NK-92 (cell line): Measurements from ENCODE around the gene CAMK1D.
"Not testable (repeated sequence)": the region's sequence is repeated elsewhere in the genome, so short reads cannot be mapped to it uniquely, and the experiment has no call there.

Experiments used
- DNase-seq: peaks from one replicate; lab custom pipeline; 2025; ENCODE audit not compliant: unreplicated experiment; lab: John Stamatoyannopoulos, UW

The CAMK1D gene

DNA sequence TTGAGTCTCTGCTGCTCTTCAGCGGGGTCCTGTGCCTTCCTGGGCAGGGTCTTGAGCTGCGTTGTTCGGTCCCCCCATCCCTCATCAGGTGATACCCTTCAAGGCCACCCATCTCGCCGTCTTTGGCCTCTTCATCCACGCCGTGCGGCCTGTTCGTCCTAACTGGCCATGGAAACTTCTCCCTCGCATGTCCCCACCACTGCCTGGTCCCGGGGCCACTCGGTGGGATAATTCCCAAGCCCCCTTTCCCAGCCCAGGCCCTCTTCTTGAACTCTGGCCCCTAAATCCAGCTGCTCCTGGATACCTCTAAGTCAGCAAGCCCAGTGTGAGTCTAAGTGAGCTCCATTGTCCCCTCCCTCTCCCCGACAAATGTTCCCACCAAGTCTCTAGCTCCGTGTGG, 74.5 kb downstream of the CAMK1D start:
- DNase-seq: no peak

DNA sequence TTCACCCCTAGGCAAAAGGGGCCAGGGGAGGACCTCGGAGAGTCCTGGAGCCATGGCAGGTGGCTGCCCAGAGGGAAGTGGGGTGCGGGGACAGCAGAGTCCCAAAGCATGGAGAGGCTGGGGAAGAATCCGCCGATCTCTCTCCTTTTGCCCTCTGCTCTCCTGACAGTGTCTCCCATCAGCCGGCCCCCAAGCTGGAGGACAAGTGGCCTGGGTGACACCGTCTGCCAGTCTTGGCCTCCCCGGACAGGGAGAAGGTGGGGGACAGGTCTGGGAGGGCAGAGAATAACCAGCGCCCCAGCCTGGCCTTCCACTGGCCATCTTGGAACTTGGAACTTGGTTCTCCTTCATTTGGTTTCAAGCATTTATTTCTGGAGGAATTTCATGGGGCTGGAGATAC, 77.9 kb downstream of the CAMK1D start:
- no peak for DNase-seq

DNA sequence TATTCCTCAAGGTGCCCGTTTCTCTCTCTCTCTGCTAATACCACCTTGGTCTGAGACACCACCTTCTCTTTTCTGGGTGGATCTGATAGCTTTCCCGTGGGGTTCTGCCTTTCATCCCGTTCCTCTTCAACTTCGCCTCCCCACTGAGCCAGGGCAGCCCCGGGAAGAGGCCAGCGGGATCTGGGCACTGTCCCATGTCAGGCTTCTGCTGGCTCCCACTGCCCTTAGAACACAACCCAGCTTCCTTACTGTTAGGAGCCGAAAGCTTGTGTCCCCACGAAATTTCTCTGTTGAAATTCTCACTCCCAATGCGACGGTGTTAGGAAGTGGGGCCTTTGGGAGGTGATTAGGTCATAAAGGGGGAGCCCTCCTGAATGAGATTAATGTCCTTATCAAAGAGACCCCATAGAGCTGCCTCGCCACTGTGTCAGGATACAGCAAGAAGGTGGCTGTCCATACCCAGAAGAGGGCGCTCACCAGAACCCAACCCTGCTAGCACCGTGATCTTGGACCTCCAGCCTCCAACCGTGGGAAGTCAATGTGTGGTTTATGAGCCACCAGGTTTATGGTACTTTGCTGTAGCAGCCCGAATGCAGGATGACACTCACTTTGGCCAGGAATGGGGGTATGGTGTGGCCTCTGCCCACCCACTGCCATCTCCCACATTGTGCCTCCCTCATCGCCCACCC, 79.2 kb downstream of the CAMK1D start:
- no peak for DNase-seq

DNA sequence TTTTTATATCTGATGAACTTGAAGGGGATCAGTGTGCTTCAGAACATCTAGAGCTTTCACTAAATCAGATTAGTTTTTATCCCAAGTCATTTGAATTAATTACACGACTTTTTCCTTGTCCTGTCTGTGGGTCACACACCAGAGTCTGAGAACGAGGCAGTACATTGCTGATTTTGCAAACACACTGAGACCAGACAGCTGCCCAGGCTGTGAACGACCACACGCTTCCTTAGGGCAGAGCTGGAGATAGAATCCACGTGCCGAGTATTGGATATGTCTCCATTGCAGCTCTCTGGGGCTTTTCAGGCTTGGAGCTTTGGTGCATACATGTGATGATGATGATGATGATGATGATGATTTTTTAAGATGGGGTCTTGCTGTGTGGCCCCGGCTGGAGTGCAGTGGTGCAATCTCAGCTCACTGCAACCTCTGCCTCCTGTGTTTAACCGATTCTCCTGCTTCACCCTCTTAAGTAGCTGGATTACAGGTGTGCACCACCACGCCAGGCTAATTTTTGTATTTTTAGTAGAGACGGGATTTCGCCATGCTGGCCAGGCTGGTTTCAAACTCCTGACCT, 81.1 kb downstream of the CAMK1D start:
- no peak for DNase-seq

DNA sequence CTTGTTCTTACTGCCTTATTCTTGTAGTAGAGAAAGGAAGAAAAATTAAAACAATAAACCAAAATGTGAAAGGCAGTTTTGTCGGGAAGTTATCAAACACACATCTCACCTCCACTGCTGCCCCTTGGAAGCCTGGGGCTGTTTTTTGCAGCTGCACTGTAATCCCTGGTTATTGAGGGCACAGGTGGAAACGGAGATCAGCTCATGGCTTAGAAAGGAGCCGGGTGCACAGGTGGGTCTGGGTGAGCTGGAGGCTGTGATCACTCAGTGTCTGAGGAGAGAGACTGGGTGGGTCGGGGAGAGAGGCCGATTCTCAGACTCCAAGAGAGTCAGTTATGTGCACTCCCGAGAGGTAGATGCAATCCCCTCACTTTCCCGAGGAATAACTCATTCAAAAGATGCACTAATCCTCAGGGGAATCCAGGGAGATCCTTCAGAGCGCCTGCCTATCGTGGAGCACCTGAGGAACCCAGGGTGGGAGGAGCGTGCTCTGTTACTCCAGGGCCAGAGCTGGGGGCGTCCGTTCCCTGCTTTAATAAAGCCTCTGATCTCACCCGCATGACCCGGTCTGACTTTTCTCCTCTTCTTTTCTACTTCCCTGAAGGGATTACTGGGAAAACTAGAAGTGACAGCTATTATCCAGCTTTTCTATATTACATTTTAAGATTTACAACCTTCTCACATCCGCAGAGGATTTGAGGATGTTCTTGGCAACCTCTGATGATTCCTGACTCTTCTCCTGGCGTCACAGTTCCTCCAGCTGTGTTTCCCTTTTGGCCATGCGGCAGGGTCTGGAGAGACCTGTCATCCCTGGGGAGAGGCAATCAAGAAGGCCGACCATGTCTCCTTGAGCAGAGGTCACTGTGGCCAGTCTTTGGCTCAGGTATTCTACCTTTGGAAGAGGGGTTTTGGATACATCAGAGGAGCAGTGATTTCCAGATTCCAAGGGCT, 82.1 kb downstream of the CAMK1D start:
- DNase-seq: no peak

DNA sequence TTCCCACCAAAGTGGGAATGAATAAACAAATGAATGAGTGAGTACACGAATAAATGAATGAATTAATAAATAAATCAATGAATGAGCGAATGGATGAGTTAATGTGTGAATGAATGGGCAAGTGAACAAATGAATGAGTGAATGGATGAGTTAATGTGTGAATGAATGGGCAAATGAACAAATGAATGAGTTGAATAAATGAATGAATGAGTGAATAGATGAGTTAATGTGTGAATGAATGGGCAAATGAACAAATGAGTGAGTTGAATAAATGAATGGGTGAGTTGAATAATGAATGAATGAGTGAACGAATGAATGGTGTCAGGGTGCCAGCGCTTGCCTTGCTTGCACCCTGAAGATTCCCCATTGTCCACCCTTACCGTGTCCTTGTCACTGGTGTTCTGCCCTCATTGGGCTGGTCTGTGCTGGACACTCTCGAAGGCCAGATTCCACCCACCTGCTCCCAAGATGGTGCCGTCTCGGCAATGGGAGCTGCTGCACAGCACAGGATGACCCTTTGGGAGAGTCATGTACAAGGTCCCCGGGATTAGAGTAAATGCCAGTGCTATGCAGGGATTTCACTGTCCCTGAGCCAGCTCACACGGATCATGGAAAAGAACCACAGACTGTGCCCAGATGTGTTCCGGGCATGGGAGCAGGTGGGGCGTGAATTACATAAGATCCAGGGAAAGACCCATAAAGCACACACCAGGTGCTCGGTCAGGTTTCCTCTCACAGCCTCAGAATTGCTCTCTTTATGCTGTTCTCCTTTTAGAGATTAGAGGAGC, 83.2 kb downstream of the CAMK1D start:
- DNase-seq: no peak

DNA sequence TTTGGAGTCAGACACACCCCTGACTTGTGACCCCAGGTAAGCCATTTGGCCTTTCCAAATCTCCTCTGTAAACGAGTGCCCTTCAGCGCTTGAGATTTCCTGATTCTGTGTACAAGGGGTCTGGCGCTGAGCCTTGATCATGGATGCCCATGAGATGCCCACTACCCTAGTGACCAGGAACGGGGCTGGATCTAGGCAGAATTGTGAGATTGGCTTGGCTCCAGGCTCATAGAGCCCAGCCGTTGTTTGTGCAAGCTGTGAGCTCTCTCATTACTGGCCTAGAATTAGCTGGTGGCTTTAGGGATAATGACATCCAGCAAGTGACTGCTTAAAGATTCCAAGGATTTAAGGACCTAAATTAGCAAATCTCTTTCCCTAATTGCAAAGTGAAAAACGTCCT, 84.9 kb downstream of the CAMK1D start:
- no peak for DNase-seq

DNA sequence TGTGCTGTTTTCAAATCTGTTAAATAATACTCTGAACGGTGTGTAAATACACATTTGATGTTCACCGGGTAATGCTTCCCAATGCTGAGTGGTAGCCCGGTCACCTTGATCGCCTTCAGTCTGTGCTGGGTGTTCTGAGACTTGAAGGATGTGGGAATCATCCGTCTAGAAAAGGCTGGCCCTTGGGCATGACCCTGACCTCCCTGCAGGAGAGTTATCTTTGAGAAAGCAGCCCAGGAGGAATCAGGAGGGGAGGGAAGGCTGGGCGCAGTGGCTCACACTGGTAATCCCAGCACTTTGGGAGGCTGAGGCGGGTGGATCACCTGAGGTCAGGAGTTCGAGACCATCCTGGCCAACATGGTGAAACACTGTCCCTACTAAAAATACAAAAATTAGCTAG, 85.3 kb downstream of the CAMK1D start:
- DNase-seq: not testable (repeated sequence)

DNA sequence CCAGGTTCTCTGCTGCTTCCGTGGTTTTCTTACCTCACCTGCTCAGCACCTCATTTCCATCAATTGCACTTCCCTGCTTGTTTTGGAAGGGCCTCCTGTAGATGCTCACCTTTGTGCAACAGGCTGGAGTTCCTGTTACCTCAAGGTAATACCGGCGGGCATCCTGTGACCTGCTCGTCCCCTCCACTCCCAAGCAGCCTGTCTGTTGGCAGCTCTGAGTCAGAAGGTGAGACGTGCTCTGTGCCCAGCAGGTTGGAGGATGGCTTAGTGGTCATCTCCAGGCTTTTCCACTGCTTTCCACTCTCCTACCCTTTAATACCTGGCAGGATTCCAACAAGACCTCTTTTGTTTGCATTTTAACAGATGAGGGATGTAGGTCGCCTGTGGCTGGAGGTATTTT, 86.0 kb downstream of the CAMK1D start:
- DNase-seq: no peak

DNA sequence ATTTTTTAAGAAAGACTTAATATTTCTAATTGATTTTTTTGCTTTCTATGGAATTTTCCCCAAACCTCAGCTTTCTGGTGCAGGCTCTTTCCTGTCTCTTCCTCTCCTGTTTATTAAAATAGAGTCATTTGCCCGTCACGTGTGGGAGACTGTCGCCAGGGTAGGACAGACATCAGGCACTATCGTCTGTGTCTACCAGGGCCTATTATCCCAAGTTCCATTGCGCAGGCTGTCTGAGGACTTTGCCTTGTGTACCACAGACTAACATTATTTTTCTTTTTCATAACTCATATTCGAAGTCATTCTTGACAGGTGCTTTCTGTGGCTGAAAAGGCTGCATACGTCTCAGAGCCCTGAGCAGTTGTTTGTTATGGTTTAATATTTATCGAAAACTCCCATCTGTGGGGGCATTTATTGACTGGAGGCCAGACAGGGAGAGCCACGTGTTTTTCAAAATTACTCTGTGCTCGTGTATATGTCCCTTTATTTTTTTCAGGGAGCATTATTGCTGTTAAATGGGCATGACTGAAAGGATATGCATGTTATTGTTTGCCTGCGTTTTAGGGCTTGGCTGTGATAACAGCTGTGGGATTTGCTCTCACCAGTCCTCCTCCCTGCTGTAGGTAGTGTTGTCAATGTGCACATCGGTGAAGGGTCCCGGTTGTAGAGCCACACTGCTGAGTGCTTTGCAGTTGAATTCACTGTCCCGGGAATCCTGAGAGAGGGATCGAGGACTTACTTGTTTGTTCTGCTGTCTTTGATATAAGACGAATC, 89.8 kb downstream of the CAMK1D start:
- no peak for DNase-seq

DNA sequence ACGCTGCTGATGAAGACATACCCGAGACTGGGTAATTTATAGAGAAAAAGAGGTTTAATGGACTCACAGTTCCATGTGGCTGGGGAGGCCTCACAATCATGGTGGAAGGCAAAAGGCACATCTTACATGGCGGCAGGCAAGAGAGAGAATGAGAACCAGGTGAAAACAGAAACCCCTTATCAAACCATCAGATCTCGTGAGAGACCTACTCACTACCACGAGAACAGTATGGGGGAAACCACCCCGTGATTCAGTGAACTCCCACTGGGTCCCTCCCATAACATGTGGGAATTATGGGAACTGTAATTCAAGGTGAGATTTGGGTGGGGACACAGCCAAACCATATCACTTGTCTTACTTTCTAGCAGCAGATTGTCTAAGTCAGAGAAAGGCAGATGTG, 90.4 kb downstream of the CAMK1D start:
- not testable (repeated sequence) for DNase-seq

DNA sequence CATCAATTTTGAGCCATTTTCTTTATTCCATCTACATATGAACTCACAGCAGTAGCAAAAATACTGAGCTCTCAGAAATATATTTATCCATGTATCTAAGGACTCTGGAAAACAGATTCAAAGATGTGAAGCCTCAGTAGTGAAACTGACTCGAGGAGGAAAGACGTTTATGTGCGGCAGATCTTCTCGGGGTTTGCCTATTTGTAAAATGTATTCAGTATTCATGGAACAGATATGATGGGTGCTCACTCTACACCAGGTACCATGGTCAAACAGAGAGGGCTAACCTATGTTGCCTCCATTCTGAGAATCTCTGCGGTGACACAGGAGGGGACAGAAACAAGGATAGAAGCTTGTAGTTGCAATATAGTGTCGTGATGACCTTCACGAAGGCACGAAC, 93.7 kb downstream of the CAMK1D start:
- DNase-seq: no peak

DNA sequence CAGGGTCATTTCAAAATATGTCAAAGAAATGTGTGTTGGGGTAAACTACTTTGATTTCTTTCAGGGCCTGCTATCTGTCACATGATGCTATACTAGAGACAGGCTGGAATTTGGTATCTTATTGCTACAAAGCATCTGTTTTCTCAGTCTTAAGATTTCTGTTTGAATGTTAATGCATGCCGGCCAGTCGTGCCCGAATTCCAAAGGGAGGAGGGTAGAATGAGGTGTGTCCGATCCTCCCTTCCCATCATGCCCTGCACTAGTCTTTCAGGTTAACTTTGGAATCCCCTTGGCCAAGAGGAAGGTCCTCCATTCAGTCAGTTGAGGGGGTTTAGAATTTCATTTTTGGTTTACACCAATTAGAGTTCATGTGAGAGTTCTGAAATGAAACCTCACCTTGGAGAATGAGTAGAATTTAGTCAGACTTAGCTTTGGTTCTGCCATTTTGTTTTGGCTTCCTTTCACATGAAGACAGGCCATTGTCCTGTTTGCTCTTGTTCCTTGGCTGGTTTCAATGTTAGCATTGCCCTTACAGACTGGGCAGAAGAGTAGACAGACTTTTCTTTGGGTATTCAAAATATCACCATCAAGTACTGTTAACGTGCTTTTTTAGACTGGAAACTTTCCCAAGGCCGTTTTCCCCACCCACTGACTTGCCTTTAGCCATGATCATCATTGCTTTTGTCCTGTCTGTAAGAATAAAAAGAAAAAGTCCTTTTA, 95.8 kb downstream of the CAMK1D start:
- DNase-seq: no peak

DNA sequence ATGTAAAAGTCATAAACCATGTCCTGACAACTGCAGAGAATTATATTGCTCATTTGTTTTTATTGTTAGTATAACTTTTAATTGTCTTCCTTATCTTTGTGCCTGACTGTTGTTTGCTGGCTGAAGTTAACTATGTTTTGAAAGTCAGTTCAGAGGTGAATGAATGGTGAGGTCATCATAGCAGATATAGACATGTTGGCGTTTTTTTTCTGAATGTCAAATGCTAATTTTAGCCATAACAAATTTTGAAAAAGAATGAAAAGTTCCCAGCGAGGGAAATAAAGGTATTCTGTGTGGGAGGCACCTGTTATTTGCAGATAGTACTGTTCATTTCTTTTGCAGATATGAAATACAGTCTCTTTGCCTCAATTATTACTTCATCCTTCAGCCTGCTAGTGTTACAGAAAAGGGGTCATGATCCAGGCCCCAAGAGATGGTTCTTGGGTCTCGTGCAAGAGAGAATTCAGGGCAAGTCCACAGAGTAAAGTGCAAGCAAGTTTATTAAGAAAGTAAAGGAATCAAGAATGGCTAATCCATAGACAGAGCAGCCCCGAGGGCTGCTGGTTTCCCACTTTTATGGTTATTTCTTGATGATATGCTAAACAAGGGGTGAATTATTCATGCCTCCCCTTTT, 96.5 kb downstream of the CAMK1D start:
- DNase-seq: no peak

DNA sequence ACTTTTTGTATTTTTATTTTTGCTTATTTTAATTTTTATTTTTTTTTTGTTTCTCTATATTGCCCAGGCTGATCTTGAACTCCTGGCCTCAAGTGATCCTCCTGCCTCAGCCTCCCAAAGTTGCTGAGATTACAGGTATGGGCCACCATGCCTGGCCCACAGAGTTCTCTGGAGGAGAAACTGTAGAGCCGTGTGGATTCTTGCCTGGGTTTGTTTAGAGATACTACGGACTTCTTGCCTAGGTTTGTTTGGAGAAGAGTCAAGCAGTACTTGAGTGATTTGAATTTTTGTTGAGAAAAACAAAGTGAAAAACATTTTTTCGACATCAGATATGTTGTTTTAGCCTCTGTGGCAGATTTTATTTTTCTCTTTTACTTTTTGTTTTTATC, 99.0 kb downstream of the CAMK1D start:
- DNase-seq: no peak

DNA sequence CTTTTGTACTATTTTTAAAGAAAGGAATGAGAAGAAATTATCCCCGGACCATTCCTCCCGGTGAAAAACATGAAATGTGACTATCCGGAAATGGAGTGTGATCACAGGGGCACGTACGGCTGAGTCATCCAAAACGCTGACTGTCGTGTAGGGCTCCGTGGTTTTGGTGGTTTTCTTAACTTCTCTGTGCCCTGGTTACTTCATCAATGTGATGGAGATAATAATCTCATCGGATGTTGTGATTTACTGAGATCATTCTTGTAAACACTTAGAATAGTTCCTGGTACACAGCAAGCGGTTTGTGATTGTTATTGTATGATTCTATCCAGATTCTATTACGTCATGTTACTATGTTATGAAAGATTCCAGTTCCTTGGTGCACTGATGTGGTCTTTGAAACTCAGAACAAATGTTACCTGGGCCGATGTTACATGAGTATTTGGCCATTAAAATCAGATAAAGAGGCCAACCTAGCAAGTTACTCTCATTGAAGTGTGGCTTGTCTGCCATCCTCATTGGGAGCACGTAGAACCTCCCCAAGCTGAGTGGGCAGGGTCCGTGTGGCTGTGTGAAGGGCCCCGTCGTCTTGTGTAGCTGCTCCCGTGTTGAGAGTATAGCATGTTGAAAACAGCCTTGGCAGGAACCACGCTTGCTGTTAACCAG, 99.5 kb downstream of the CAMK1D start:
- DNase-seq: no peak

DNA sequence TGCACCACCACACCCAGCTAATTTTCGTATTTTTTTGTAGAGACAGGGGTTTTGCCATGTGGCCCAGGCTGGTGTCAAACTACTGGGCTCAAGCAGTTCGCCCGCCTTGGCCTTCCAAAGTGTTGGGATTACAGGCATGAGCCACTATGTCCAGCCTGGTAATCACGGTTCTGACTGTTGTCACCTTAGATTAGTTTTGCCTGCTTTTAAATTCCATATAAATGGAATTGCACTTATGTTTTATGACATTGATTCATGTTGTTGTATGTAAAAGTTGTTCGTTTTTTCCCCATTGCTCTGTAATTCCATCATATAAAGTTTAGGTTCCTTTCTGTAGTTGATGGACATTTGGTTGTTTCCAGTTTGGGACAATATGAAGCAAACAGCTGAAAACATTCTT, 106.0 kb downstream of the CAMK1D start:
- no peak for DNase-seq

DNA sequence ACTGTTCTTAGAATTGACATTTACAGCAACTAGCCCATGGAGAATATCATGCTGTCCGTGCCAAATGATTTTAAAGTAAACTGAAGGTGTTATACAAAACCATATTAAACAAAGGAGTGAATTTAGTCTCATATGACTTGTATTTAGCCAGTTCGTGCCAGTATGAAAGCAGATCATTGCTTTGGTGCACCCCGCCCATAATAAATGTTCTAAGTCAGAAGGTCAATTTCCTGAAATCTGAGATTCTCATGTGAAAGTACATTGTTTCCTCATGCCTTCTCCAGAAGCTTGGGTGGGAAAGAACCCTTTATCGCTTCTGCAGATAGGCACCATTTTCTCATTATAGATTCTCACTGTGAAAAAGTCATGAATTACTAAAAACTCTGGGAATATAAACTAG, 106.4 kb downstream of the CAMK1D start:
- DNase-seq: no peak

DNA sequence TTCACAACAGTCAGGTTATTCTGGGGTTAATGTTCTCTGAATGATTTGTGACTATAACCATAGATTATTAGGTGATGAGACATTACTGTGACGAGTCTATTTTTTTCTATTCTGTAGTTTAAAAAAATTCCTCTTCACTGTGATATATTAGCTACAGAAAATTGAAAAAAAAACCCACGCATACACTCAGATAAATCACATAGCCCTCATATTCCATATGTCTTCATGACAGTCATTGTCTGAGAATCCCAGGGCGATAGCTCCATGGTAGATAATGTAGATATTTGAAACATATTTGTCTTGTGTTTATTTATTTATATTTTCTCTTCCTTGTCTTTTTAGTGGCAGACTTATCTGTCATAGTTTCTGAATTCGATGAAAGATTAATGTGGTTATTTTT, 110.0 kb downstream of the CAMK1D start:
- no peak for DNase-seq
